Epithelial cell of esophagus (primary cell): ENCODE measurements around the gene EXOC3L2.

Experiments
- DNase-seq: peaks from one replicate; pipeline ENCODE4 v3.0.0; 2010; ENCODE audit warnings: low read depth
- H3K4me3 ChIP-seq: 2 replicates; pipeline ENCODE4 v1.5.1; 2011; ENCODE audit warnings: mild to moderate bottlenecking, low read length, control low read depth
- CTCF ChIP-seq: IDR thresholded peaks from 2 replicates; pipeline ENCODE4 v1.5.1; 2011; ENCODE audit warnings: low read depth, mild to moderate bottlenecking, low read length, control low read depth, inconsistent platforms; ENCODE audit not compliant: insufficient read depth; ENCODE audit errors: missing control alignments

EXOC3L2 gene

GRCh38 chr19:45191375-45191774 lies 53.8 kb downstream of the EXOC3L2 start:
- DNase-seq, result peak; percentile 93
- TF ChIP-seq CTCF, result peak; percentile 36
- H3K4me3 ChIP-seq, result no peak overlapping the region

GRCh38 chr19:45189971-45190370 lies 55.2 kb downstream of the EXOC3L2 start:
- no peak overlapping the region for H3K4me3 ChIP-seq
- no peak for TF ChIP-seq CTCF
- DNase-seq, result no peak

GRCh38 chr19:45187421-45188100 lies 57.6 kb downstream of the EXOC3L2 start:
- peak; percentile 35 for DNase-seq
- peak; percentile 67 for TF ChIP-seq CTCF
- H3K4me3 ChIP-seq, result no peak overlapping the region

- no peak overlapping the region for H3K4me3 ChIP-seq
- no peak for DNase-seq
- TF ChIP-seq CTCF, result no peak
Observed at GRCh38 chr19:45186509-45187334, 58.5 kb downstream of the EXOC3L2 start.

GRCh38 chr19:45184115-45184514 lies 61.1 kb downstream of the EXOC3L2 start:
- H3K4me3 ChIP-seq, result no peak overlapping the region
- DNase-seq, result no peak
- TF ChIP-seq CTCF, result no peak

- H3K4me3 ChIP-seq, result no peak overlapping the region
- peak; percentile 63 for DNase-seq
- no peak for TF ChIP-seq CTCF
Observed at GRCh38 chr19:45182758-45183157, 62.4 kb downstream of the EXOC3L2 start.
